HEK293 (cell line): Measurements from ENCODE around the gene CLDND1.

Source experiments
- CTCF ChIA-PET: fragments of 350-600 bp; formaldehyde crosslinking; extraction: SDS; loops from one replicate; lab custom pipeline; 2021; ENCODE audit warnings: antibody characterized with exemption; lab: Yijun Ruan, JAX
- POLR2A ChIA-PET: fragments of 300-600 bp; formaldehyde crosslinking; extraction: SDS; loops from one replicate; lab custom pipeline; 2020; ENCODE audit warnings: antibody characterized with exemption, inconsistent platforms; lab: Yijun Ruan, JAX
- H3K27ac ChIP-seq: fragments of 200-500 bp; sonication (Bioruptor generic); 2 replicates; pipeline ENCODE4 v1.5.1; 2014; ENCODE audit warnings: low read depth, low read length, control low read depth, inconsistent platforms; ENCODE audit errors: extremely low read depth
- H3K36me3 ChIP-seq, 2 experiments: fragments of 200-500 bp in 1 of 2; sonication (Bioruptor generic) in 1 of 2; 1 replicate in 1 of 2; 2 replicates in 1 of 2; pipeline ENCODE4 v1.5.1; 2014 to 2017; ENCODE audit warnings: inconsistent platforms in 2 of 2, low read length in 2 of 2; ENCODE audit not compliant: control insufficient read depth in 2 of 2, insufficient read depth in 1 of 2
- H3K4me1 ChIP-seq: fragments of 200-500 bp; sonication (Bioruptor generic); 2 replicates; pipeline ENCODE4 v1.5.1; 2014; ENCODE audit warnings: mild to moderate bottlenecking, low read length, inconsistent platforms; ENCODE audit not compliant: control insufficient read depth, insufficient read depth
- H3K4me3 ChIP-seq: 2 replicates; pipeline ENCODE4 v1.5.1; 2011; ENCODE audit warnings: low read depth, mild to moderate bottlenecking, control low read depth, low read length, moderate library complexity
- H3K9me3 ChIP-seq: fragments of 200-500 bp; sonication (Bioruptor generic); 2 replicates; pipeline ENCODE4 v1.5.1; 2014; ENCODE audit warnings: low read depth, low read length, inconsistent platforms; ENCODE audit not compliant: control insufficient read depth, insufficient read depth
- KLF7 ChIP-seq: fragments of 450-650 bp; formaldehyde crosslinking; IDR thresholded peaks from 2 replicates; pipeline ENCODE4 v1.5.1; 2016; ENCODE audit warnings: missing biosample characterization, missing genetic modification characterization, borderline replicate concordance
- MZF1 ChIP-seq: fragments of 450-650 bp; formaldehyde crosslinking; IDR thresholded peaks from 2 replicates; pipeline ENCODE4 v1.5.1; 2017; ENCODE audit warnings: missing biosample characterization, missing genetic modification characterization, borderline replicate concordance
- PRDM1 ChIP-seq: fragments of 450-650 bp; formaldehyde crosslinking; IDR thresholded peaks from 2 replicates; pipeline ENCODE4; 2016; ENCODE audit warnings: missing biosample characterization, missing genetic modification characterization
- RBAK ChIP-seq: fragments of 450-650 bp; formaldehyde crosslinking; IDR thresholded peaks from 2 replicates; pipeline ENCODE4 v1.5.1; 2016; ENCODE audit warnings: missing biosample characterization, missing genetic modification characterization
- REPIN1 ChIP-seq: fragments of 450-650 bp; formaldehyde crosslinking; IDR thresholded peaks from 2 replicates; pipeline ENCODE4 v1.5.1; 2017; ENCODE audit warnings: missing biosample characterization, missing genetic modification characterization, low read depth
- SP7 ChIP-seq: fragments of 450-650 bp; formaldehyde crosslinking; IDR thresholded peaks from 2 replicates; pipeline ENCODE4 v1.5.1; 2016; ENCODE audit warnings: missing biosample characterization, missing genetic modification characterization
- TCF7L2 ChIP-seq: IDR thresholded peaks from 2 replicates; pipeline ENCODE4 v1.6.1; 2011; ENCODE audit warnings: low read depth, mild to moderate bottlenecking, inconsistent platforms, low read length, moderate library complexity, borderline replicate concordance
- ZBTB11 ChIP-seq: fragments of 450-650 bp; formaldehyde crosslinking; conservative IDR thresholded peaks from 2 replicates; pipeline ENCODE4 v1.5.1; 2016; ENCODE audit warnings: low read depth, missing biosample characterization, missing genetic modification characterization
- ZBTB17 ChIP-seq: fragments of 450-650 bp; formaldehyde crosslinking; IDR thresholded peaks from 2 replicates; pipeline ENCODE4 v1.5.1; 2016; ENCODE audit warnings: missing biosample characterization, missing genetic modification characterization
- ZIC2 ChIP-seq: fragments of 450-650 bp; formaldehyde crosslinking; IDR thresholded peaks from 2 replicates; pipeline ENCODE4 v1.5.1; 2016; ENCODE audit warnings: missing biosample characterization, missing genetic modification characterization
- ZNF16 ChIP-seq: fragments of 450-650 bp; formaldehyde crosslinking; IDR thresholded peaks from 2 replicates; pipeline ENCODE4 v1.5.1; 2016; ENCODE audit warnings: low read depth, missing biosample characterization, missing genetic modification characterization
- ZNF19 ChIP-seq: fragments of 450-650 bp; formaldehyde crosslinking; IDR thresholded peaks from 2 replicates; pipeline ENCODE4; 2016; ENCODE audit warnings: missing biosample characterization, missing genetic modification characterization, low read depth
- ZNF335 ChIP-seq: fragments of 450-650 bp; formaldehyde crosslinking; conservative IDR thresholded peaks from 2 replicates; pipeline ENCODE4 v1.5.1; 2016; ENCODE audit warnings: missing biosample characterization, missing genetic modification characterization
- ZNF394 ChIP-seq: fragments of 450-650 bp; formaldehyde crosslinking; IDR thresholded peaks from 2 replicates; pipeline ENCODE4 v1.5.1; 2016; ENCODE audit warnings: missing biosample characterization, missing genetic modification characterization, mild to moderate bottlenecking, moderate library complexity, borderline replicate concordance
- ZNF404 ChIP-seq: fragments of 450-650 bp; formaldehyde crosslinking; IDR thresholded peaks from 2 replicates; pipeline ENCODE4 v1.5.1; 2017; ENCODE audit warnings: missing biosample characterization, missing genetic modification characterization
- ZNF549 ChIP-seq: fragments of 450-650 bp; IDR thresholded peaks from 2 replicates; pipeline ENCODE4 v1.5.1; 2018; ENCODE audit warnings: missing biosample characterization, missing genetic modification characterization, mild to moderate bottlenecking, inconsistent platforms, moderate library complexity
- ZNF555 ChIP-seq: fragments of 450-650 bp; formaldehyde crosslinking; conservative IDR thresholded peaks from 2 replicates; pipeline ENCODE4 v1.5.1; 2017; ENCODE audit warnings: missing biosample characterization, mild to moderate bottlenecking, missing genetic modification characterization, inconsistent platforms
- ZNF624 ChIP-seq: fragments of 450-650 bp; formaldehyde crosslinking; IDR thresholded peaks from 2 replicates; pipeline ENCODE4 v1.5.1; 2017; ENCODE audit warnings: missing biosample characterization, missing genetic modification characterization
- ZNF660 ChIP-seq: fragments of 450-650 bp; IDR thresholded peaks from 2 replicates; pipeline ENCODE4 v1.5.1; 2018; ENCODE audit warnings: missing biosample characterization, mild to moderate bottlenecking, missing genetic modification characterization
- ZNF768 ChIP-seq: fragments of 450-650 bp; formaldehyde crosslinking; IDR thresholded peaks from 2 replicates; pipeline ENCODE4 v1.5.1; 2018; ENCODE audit warnings: missing biosample characterization, mild to moderate bottlenecking, missing genetic modification characterization
- ZSCAN30 ChIP-seq: fragments of 450-650 bp; IDR thresholded peaks from 2 replicates; pipeline ENCODE4 v1.5.1; 2018; ENCODE audit warnings: missing biosample characterization, mild to moderate bottlenecking, missing genetic modification characterization, moderate library complexity
- TF ChIP-seq, protein P1 (sequence below): fragments of 450-650 bp; formaldehyde crosslinking; conservative IDR thresholded peaks from 2 replicates; pipeline ENCODE4 v1.5.1; 2016; ENCODE audit warnings: low read depth, missing biosample characterization, missing genetic modification characterization
- TF ChIP-seq, protein P2 (sequence below): fragments of 450-650 bp; IDR thresholded peaks from 2 replicates; pipeline ENCODE4 v1.5.1; 2018; ENCODE audit warnings: missing biosample characterization, mild to moderate bottlenecking, missing genetic modification characterization

Gene CLDND1

GRCh38 chr3:98556164-98557130 is 33.7 kb upstream of the CLDND1 start:
- no peaks in the 10 kb centered on the region; the same call in 1 of the 2 replicates for H3K4me1 ChIP-seq
- ChIA-PET CTCF (interaction anchor here (0.7 kb wide), 1 partner anchor 20 kb away, joined by 3 read pairs; no protein-coding TSS in a partner anchor), POLR2A (no interaction called here)
- H3K36me3 ChIP-seq = no peaks in the 10 kb centered on the region
- no peaks in the 10 kb centered on the region for H3K9me3 ChIP-seq
- H3K27ac ChIP-seq = no peak overlapping the region
- H3K4me3 ChIP-seq = no peak overlapping the region
- TF ChIP-seq ZNF555 (tag by site-specific recombination) (no peak), ZBTB11 (no peak), ZNF660 (tag by site-specific recombination) (0 out of 2 replicates have a peak, but pooled peaks have one; percentile 23), ZNF335 (tag by site-specific recombination) (0 out of 2 replicates have a peak, but pooled peaks have one; percentile 38), MZF1 (no peak), TCF7L2 (no peak), ZNF624 (tag by site-specific recombination) (no peak), ZNF19 (no peak)

DNA sequence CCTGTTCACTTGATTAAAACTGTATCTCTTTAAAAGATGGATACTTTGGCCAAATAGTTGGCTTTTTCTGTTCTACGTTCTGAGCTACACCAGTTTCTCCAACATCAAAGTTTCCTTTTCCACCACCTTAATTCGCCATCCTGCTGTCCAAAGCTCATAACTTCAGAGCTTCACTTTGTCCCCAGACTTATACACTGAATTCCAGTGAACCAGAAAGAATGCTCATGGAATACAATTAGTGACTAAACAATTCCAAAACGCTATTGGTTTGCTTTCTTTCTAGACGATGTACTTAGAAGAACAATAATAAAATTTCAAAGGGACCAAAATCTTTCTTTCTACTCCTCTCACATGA is 32.3 kb upstream of the CLDND1 start:
- ChIA-PET CTCF (interaction anchor here (0.7 to 0.8 kb wide), 2 partner anchors 26 to 147 kb away, joined by 3 read pairs; no protein-coding TSS in a partner anchor), POLR2A (no interaction called here)
- H3K27ac ChIP-seq = no peak overlapping the region

More for the DNA sequence above, 32.3 kb upstream of the CLDND1 start:
- Histone ChIP-seq H3K4me3 (no peak overlapping the region), H3K9me3 (no peaks in the 10 kb centered on the region), H3K4me1 (no peaks in the 10 kb centered on the region; the same call in 1 of the 2 replicates)
- TF ChIP-seq ZBTB17 (tag by site-specific recombination) (no peak), SP7 (no peak), RBAK (tag by site-specific recombination) (no peak), ZNF394 (tag by site-specific recombination) (no peak), REPIN1 (tag by site-specific recombination) (no peak), ZSCAN30 (no peak), ZIC2 (tag by site-specific recombination) (no peak), PRDM1 (tag by site-specific recombination) (no peak), ZNF768 (no peak), ZNF16 (tag by site-specific recombination) (no peak), ZNF549 (no peak), KLF7 (tag by site-specific recombination) (no peak), ZNF555 (tag by site-specific recombination) (no peak), ZNF404 (no peak)
- TF ChIP-seq, protein P1, sequence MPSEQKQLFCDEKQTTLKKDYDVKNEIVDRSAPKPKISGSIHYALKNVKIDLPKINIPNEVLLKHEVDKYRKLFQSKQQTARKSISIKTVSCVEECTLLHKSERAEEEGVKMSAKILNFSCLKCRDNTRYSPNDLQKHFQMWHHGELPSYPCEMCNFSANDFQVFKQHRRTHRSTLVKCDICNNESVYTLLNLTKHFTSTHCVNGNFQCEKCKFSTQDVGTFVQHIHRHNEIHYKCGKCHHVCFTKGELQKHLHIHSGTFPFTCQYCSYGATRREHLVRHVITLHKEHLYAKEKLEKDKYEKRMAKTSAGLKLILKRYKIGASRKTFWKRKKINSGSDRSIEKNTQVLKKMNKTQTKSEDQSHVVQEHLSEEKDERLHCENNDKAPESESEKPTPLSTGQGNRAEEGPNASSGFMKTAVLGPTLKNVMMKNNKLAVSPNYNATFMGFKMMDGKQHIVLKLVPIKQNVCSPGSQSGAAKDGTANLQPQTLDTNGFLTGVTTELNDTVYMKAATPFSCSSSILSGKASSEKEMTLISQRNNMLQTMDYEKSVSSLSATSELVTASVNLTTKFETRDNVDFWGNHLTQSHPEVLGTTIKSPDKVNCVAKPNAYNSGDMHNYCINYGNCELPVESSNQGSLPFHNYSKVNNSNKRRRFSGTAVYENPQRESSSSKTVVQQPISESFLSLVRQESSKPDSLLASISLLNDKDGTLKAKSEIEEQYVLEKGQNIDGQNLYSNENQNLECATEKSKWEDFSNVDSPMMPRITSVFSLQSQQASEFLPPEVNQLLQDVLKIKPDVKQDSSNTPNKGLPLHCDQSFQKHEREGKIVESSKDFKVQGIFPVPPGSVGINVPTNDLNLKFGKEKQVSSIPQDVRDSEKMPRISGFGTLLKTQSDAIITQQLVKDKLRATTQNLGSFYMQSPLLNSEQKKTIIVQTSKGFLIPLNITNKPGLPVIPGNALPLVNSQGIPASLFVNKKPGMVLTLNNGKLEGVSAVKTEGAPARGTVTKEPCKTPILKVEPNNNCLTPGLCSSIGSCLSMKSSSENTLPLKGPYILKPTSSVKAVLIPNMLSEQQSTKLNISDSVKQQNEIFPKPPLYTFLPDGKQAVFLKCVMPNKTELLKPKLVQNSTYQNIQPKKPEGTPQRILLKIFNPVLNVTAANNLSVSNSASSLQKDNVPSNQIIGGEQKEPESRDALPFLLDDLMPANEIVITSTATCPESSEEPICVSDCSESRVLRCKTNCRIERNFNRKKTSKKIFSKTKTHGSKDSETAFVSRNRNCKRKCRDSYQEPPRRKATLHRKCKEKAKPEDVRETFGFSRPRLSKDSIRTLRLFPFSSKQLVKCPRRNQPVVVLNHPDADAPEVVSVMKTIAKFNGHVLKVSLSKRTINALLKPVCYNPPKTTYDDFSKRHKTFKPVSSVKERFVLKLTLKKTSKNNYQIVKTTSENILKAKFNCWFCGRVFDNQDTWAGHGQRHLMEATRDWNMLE = no peak
- TF ChIP-seq, protein P2, sequence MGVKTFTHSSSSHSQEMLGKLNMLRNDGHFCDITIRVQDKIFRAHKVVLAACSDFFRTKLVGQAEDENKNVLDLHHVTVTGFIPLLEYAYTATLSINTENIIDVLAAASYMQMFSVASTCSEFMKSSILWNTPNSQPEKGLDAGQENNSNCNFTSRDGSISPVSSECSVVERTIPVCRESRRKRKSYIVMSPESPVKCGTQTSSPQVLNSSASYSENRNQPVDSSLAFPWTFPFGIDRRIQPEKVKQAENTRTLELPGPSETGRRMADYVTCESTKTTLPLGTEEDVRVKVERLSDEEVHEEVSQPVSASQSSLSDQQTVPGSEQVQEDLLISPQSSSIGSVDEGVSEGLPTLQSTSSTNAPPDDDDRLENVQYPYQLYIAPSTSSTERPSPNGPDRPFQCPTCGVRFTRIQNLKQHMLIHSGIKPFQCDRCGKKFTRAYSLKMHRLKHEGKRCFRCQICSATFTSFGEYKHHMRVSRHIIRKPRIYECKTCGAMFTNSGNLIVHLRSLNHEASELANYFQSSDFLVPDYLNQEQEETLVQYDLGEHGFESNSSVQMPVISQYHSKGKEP (tag by site-specific recombination) = no peak
- TF ChIP-seq, all 188 proteins: peak for 0
- no peaks in the 10 kb centered on the region for H3K36me3 ChIP-seq
